ENCODE results near the gene SFSWAP. TPM values are rescaled to one million over a fixed set of nuclear protein-coding genes. Genes with fewer than 3 reads are reported as not detected.

SFSWAP gene
- polyA plus RNA-seq, 2 of the 4 experiments (the other 2 are of a cell fraction): 21.8 to 23.5 TPM

GRCh38 chr12:131824450-131824849, 113.6 kb downstream of the SFSWAP start (continued):
- no peak for TF ChIP-seq HMGXB4 (CRISPR knock-in tag; IDR thresholded peaks at IDR 0.05; ENCODE audit: borderline replicate concordance)

GRCh38 chr12:131825146-131825892, 114.4 kb downstream of the SFSWAP start:
- DNase-seq (ENCODE audit: low read depth in 1 of 2, low spot score in 1 of 2) (no peak), FAIRE-seq (no peak), ATAC-seq (no peak)
- Histone ChIP-seq H3K27ac (no peak overlapping the region), H3K9me3 (no peaks in the 10 kb centered on the region), H3K4me1 (peaks cover 10% of the 10 kb centered on the region), H3K4me2 (no peak overlapping the region), H3K4me3 (no peak overlapping the region)
- WGBS (ENCODE audit: missing lambda C conversion rate): 60% methylated on average over 18 of the region's 18 CpGs
- ChIA-PET POLR2A (interaction anchor here (0.7 kb wide), 1 partner anchor 903 kb away, joined by 7 read pairs; no protein-coding TSS in a partner anchor), CTCF (interaction anchor here (0.6 to 1.6 kb wide), 5 partner anchors 11 to 328 kb away, joined by 3 to 6 read pairs (median 3); no protein-coding TSS in a partner anchor)
- no peak for TF ChIP-seq BHLHE40 (IDR thresholded peaks at IDR 0.05; ENCODE audit: low read depth, low read length)
- TF ChIP-seq PBX3 (IDR thresholded peaks at IDR 0.05): no peak
- no peak for TF ChIP-seq ZFP36 (IDR thresholded peaks at IDR 0.05; ENCODE audit: borderline replicate concordance, partially characterized antibody)
- no peak for TF ChIP-seq ESRRA (IDR thresholded peaks at IDR 0.05; ENCODE audit: borderline replicate concordance, low read length)
- no peak for TF ChIP-seq ATOH8 (CRISPR knock-in tag; IDR thresholded peaks at IDR 0.05; ENCODE audit: low read depth)
- TF ChIP-seq JUN (IDR thresholded peaks at IDR 0.05): no peak
- TF ChIP-seq HOXB5 (CRISPR knock-in tag; IDR thresholded peaks at IDR 0.05): no peak
- TF ChIP-seq CHD2 (IDR thresholded peaks at IDR 0.05; ENCODE audit: low read length, partially characterized antibody): no peak
- TF ChIP-seq GATA3 (IDR thresholded peaks at IDR 0.05; ENCODE audit: borderline replicate concordance): no peak

- ChIA-PET CTCF (interaction anchor here (0.6 to 1.6 kb wide), 6 partner anchors 12 to 898 kb away, joined by 3 to 6 read pairs (median 3); no protein-coding TSS in a partner anchor), POLR2A (interaction anchor here (0.7 kb wide), 1 partner anchor 904 kb away, joined by 7 read pairs; no protein-coding TSS in a partner anchor)
- H3K4me3 ChIP-seq: no peak overlapping the region
- no peaks in the 10 kb centered on the region for H3K9me3 ChIP-seq
- peaks cover 10% of the 10 kb centered on the region for H3K4me1 ChIP-seq
- DNase-seq (ENCODE audit: low read depth in 1 of 2, low spot score in 1 of 2): no peak
- 86% methylated on average over 23 of the region's 23 CpGs for WGBS (ENCODE audit: missing lambda C conversion rate)
- TF ChIP-seq SREBF2 (IDR thresholded peaks at IDR 0.05) (no peak), PHF8 (IDR thresholded peaks at IDR 0.05; ENCODE audit: borderline replicate concordance, low read depth) (no peak), GATA3 (IDR thresholded peaks at IDR 0.05; ENCODE audit: borderline replicate concordance) (no peak), POLR2A (IDR thresholded peaks at IDR 0.05; ENCODE audit: low read length) (no peak), CBX2 (IDR thresholded peaks at IDR 0.05; ENCODE audit: borderline replicate concordance, low read depth) (no peak), POLR2AphosphoS2 (conservative IDR thresholded peaks at IDR 0.05; ENCODE audit: low read length) (no peak), ZC3H11A (IDR thresholded peaks at IDR 0.05) (no peak), CHD4 (IDR thresholded peaks at IDR 0.05; ENCODE audit: borderline replicate concordance) (no peak), HES2 (IDR thresholded peaks at IDR 0.05) (no peak), MAFK (IDR thresholded peaks at IDR 0.05; ENCODE audit: partially characterized antibody) (no peak), CEBPB (IDR thresholded peaks at IDR 0.05) (no peak), ZFP36 (IDR thresholded peaks at IDR 0.05; ENCODE audit: borderline replicate concordance, partially characterized antibody) (no peak), NFE2L2 (conservative IDR thresholded peaks at IDR 0.05; ENCODE audit: low read length) (no peak), BHLHE40 (IDR thresholded peaks at IDR 0.05; ENCODE audit: low read depth, low read length) (no peak)
- no peak for ATAC-seq
- FAIRE-seq: no peak
- H3K27ac ChIP-seq: no peak overlapping the region
- no peak overlapping the region for H3K4me2 ChIP-seq
These were observed 115.4 kb downstream of the SFSWAP start for GRCh38 chr12:131826097-131826928.

Data from A549 (cell line).